NCI-H1930 (cell line): ENCODE results near the gene CARHSP1.
"Not testable (repeated sequence)": the region's sequence is repeated elsewhere in the genome, so short reads cannot be mapped to it uniquely, and the experiment has no call there.

Source experiments
- DNase-seq, 2 experiments: peaks; one replicate each; lab custom pipeline; 2025; lab: John Stamatoyannopoulos, UW

The CARHSP1 gene

GRCh38 chr16:8868416-8869211 is at the start of gene CARHSP1:
Gene CARHSP1, minus strand, starts transcription at chr16:8869006. Its CDS starts 9,678 bp downstream, at chr16:8859328.
- peak; percentile 89 to 91 for DNase-seq

GRCh38 chr16:8917336-8917735 is 48.5 kb upstream of the CARHSP1 start:
- DNase-seq: not testable (repeated sequence)

- DNase-seq: no peak
Measured at GRCh38 chr16:8916541-8917225, 47.9 kb upstream of the CARHSP1 start.

DNA sequence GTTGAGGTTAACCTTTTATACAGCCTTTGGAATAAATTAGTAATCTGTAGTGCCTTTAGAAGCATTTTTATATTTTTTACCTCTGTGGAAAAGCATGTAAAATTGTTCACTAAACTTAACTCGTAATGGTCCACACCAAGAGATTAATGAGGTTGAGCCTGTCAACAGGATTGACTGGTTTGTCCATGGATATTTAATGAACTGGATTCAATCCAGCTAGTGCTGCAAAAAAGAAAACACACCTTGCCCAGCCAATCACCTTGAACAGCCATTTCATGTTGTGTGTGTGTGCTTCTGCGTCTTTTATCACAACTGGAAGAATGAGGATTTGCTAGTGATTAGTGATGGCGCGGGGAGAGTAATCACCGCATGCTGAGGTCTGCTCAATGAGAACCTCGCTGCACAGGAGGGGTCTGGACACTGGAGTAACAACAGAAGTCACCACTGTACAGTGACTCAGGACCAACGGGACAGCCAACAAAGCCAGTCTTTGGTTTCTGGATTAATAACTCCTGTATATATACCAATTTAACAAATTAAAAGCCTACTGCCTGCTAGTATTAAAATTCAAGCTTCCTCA is 47.0 kb upstream of the CARHSP1 start:
- DNase-seq: no peak

DNA sequence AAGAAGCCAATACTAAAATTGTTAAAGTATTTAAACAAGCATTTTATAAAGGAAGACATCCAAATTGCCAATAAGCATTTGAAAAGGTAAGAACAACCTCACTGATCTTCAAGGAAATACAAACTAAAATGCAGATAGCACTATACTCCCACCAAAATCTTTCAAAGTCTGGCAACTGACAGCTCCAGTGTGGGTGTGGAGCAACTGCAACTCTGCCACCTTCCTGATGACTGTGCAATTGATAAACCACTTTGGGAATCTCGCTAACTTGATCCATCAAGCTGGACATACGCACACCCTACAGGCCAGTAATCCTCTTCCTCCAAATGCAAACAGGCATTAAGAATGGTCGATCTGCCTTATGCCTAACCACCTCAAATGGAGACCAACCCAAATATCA is 45.3 kb upstream of the CARHSP1 start:
- no peak for DNase-seq

DNA sequence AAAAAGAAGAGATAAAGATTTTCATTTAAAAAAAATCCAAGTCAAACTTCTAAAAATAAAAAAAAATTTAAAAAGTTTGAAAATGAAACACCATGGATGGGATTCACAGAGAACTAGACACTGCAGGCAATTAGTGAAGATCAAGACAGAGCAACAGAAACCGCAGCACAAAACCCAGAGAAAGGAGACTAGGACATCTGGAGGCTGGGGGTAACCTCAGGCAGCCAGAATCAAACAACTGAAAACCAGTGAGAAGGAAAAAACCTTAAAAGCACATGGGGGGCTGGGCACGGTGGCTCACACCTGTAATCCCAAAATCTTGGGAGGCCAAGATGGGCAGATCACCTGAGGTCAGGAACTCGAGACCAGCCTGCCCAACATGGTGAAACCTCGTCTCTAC is 44.0 kb upstream of the CARHSP1 start:
- DNase-seq: no peak

DNA sequence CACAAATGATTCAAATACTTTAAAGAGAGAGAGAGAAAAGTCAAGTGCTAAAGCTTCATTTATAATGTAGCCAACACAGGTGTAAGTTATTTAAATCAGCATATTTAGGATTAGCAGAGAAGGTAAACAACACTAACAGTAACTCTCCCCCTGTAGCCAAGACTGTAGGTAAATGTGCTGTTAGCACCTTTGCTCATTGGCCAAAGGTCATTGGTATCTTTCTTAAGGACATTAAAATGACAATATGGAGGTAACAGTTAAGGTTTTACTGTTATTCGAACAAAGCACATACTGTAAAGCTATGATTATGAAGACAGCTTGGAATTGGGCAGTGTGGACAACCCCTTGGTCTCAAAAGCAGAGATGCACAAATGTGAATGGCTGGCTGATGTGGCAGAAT is 42.0 kb upstream of the CARHSP1 start:
- DNase-seq: no peak

DNA sequence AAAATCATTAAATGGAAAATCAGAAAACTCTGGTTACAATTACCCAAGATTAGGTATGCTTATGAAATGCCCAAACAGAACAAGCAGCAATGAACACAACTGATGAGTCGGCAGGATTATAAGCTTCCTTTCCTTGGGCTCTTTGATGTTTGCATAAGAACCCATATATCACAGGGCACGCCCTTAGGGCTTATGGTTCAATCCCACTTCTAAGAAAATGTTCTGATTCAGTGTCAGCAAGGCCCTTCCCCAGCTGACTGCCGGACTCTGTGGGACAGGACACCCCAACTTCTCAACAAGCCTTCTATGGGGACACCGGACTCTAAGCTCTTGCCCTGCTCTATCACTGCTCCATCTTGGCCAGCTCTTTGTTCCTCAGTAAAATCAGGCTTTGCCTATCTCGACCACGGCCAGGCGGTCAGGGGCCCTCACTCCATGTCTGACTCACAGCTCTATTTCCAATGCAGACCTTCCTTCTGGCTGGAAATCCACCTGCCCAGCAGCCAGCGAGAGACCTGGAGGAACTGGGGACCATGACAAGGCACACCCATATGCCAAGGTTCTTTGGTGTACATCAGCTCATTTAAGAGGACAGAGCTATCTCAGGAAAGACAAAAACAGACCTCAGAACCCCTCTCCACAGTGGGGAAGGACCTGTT is 40.1 kb upstream of the CARHSP1 start:
- DNase-seq: no peak

- DNase-seq: no peak
Measured at GRCh38 chr16:8907096-8907495, 38.3 kb upstream of the CARHSP1 start.

DNA sequence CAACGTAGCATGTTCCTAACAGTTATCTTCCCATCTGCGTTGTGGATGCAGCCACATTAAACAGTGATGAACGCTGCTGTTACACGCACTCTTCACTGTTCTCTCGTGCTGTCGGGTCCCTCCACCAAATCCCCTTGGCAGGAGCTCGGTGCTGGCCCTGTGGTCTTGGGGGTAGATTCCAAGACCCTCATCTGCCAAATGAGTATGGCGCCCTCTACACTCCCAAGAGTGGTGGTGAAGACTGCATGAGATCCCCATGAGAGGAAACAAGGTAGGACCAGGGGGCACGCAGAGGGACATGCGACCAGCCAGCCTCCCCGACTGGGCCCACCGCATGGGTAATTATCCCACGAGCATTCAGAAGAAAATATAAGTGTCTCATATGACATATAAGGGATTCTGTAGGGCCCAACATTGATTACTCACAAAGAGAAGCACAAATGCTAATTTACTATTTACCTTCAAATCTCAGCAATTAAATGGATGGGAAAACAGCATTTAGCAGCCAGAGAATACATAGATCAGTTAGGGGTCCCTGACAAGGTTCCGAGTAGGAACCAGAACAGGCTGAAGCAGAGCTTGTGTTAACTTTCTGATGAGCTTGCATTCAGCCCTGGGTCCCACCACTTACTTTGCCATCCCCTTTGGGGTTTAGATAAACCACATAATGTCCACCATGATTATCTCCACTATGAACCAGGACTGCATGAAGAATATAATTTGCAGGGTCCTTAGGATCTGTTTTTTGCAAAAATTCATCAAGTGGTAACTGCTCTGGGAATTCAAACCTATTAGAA is 37.2 kb upstream of the CARHSP1 start:
- DNase-seq: no peak

DNA sequence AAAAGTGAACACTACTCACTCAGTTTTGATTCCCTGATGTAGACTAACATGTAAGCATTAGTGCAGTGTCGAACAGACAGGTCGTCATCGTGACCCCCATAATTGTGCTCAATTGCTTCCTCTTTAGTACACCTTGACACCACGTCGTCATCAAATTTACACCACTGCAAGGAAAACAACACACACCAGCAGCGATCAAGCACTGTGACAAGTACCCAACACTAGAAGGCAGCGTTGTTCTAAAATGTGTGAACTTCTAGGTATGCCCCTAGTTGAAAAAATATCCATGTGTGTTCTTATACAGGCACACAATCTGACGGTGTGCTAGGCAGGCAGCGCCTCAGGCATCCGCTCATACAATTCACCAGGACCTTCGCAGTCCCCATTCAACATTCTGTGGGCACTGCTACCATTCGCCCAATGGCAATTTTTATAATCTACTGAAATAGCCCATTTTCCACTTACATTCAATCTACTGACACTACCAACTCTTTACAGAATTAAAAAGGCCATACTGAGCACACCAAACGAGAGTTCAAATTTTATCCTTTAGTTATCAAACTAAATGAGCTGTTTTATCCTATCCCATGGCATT is 36.5 kb upstream of the CARHSP1 start:
- DNase-seq: peak in 1 of 2 experiments; percentile 11

- no peak for DNase-seq
Measured at GRCh38 chr16:8904018-8904430, 35.2 kb upstream of the CARHSP1 start.

DNA sequence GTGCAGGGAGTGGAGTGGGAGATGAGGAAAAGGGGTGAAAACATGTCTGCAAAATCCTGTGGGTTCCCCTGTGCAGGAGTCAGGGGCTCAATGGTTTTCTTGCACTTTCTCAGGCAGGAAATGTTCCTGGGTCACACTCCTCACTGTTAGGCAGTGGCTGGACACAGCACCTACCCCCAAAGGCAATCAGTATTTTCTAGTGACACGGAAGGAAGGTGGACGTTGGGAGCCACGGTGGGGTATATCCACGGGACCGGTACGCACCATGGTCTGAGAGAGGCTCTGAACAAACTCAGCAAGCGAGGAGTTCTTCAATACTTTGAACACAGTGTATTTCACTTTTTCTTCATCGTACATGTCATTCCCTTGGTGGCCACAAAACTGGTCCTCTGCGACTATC is 34.2 kb upstream of the CARHSP1 start:
- DNase-seq: no peak

- no peak for DNase-seq
Measured at GRCh38 chr16:8901320-8901861, 32.6 kb upstream of the CARHSP1 start.

GRCh38 chr16:8900343-8900742 is 31.5 kb upstream of the CARHSP1 start:
- no peak for DNase-seq

- DNase-seq: no peak
Measured at GRCh38 chr16:8899709-8900317, 31.0 kb upstream of the CARHSP1 start.

DNA sequence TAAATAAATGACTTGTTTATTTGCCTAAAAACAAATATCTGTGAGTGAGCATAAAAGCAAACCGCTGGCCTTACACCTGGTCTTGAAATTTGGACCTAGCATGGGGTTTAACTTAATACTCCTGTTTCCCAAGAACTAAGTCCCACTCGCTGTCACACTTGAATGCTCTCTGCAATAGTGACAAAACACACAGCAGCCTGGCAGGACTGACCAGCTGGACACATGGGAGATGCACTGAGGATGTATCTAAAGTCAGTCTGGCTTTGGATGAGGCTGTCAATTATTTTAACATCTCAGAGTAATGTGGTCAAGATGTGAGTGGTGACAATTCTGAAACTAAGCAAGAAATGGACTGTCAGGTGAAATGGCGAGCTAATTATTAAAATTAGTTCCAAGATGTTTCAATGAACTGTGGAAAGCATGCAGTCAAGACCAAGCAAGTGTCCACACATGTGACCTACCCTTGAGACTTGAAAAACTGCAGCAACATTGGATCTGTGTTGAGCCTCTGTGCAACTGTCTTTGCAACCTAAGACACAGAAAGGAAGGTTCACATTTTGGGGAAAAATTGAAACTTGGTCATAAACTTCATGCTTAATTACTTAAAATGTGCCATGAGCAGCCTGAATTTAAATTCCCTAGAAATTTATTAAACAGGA is 30.0 kb upstream of the CARHSP1 start:
- DNase-seq: no peak

GRCh38 chr16:8894736-8895334 is 26.0 kb upstream of the CARHSP1 start:
- DNase-seq: no peak

DNA sequence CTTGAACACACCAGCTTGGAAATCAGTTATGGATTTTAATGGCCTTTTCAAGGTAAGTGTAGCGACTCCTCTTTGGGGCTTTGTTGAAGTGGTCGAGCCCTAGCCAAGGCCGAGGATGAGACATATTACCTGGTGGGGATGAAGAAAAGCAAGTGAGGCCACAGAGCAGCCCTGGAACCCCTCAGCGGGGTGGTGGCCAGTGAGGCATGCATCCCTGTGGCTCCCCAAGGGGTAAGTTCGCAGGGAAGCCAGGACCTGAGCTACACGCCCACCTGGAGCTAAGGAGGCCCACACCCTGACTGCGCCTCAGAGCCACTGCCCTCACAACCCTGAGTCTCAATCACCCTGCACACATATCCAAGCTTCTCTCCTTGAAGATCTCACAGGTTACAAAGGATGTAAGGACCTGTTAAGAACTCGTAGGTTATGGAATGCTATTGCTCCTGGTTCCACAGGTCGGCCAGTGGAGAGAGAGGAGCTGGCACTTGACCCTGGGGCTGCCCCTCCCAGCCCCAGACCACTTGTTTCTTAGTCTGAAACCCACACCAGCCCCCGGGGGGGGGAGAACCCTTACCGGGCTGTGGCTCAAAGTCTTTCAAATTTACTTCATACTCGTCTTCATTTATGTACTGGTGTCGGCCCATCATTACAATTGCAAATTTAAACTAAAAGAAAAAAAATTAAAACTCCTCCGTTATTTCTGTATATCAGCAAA is 25.3 kb upstream of the CARHSP1 start:
- DNase-seq: no peak
